Adrenal gland (tissue), 5 donors: ENCODE data around the gene RAB10.

ENCODE experiments used
- CTCF ChIP-seq, 6 experiments: fragments of 450-650 bp in 4 of 6; fragments of 200-600 bp in 2 of 6; sonication (generic) in 1 of 6; IDR thresholded peaks; 1 replicate in 5 of 6; 2 replicates in 1 of 6; pipeline versions ENCODE4 v1.5.1 to v1.8.0; 2016 to 2021; ENCODE audit warnings: antibody characterized with exemption in 6 of 6, mild to moderate bottlenecking in 2 of 6, moderate library complexity in 1 of 6
- POLR2A ChIP-seq, 2 donors: fragments of 450-650 bp; IDR thresholded peaks; one replicate each; pipeline ENCODE4 v1.6.1; 2017; ENCODE audit warnings: antibody characterized with exemption in 2 of 2, mild to moderate bottlenecking in 2 of 2, moderate library complexity in 1 of 2
- donor health status: DM: no; HTN: no; CAD: no.

GRCh38 chr2:26025509-26025908 lies 8.4 kb upstream of the RAB10 start:
- TF ChIP-seq CTCF (IDR thresholded peaks at IDR 0.05) = no peak
- TF ChIP-seq POLR2A (IDR thresholded peaks at IDR 0.05) = no peak
